Measurements from ENCODE around the gene PRKG2. TPM values are rescaled to one million over a fixed set of nuclear protein-coding genes. Genes with fewer than 3 reads are reported as not detected.

PRKG2 gene
- total RNA-seq, 3 donors from 2014 or later = 1.2 to 3.5 (median 1.3) TPM

DNA sequence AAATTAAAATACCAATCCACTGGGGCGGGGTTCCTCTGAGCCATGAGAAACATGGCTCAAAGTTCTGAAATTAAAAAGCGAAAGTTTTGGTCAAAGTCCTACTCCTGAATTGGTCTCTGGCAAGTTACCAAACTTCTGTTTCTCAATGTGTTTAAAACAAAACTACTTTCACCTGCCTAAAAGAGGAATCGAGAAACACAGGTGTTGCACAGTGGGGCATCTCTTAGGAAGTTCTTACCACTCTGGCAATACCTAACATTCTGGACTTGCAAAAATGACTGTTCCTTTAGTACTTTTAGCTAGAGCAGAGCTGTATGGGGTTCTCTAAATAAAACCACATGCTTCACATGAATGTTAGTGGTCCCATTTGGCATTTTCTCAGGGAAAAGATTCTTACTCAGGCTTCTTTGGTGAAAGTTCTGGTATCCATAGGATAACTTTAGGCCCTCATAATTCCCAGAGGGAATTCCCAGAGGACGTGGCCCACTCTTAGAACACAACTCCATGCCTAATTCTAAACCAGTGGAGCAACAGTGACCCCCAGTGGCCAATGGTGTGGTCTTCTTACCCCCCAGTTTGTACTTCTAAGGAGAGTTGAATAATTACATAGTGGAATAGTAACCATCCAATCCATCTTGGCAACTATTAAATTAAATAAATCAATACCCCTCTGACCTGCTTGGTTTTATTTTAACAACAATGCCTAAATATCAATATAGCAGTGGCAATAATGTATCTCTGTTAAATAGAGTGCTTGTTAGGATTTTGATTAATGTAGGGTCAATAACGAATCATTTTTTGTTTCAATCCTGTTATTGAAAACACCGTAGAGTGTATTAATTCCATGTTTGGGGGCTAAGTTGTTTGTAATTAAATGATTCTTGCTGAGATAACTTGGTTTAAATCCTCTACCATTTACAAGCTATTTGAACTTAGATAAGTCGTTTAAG is 162.6 kb downstream of the PRKG2 start:
- Histone ChIP-seq H3K4me1 (no peaks in the 10 kb centered on the region), H3K27me3 (no peaks in the 10 kb centered on the region), H3K4me3 (no peak overlapping the region), H3K36me3 (no peaks in the 10 kb centered on the region), H3K27ac (no peak overlapping the region), H3K9me3 (no peaks in the 10 kb centered on the region)
- no peak for DNase-seq (ENCODE audit: low spot score in 2 of 2)
- intact Hi-C loops (cut with DNase I; ENCODE audit: low total_unique reads) = no loop called here
- TF ChIP-seq POLR2A (IDR thresholded peaks at IDR 0.05) = no peak
- no peak for TF ChIP-seq POLR2AphosphoS5 (IDR thresholded peaks at IDR 0.05)
- TF ChIP-seq, protein P1, sequence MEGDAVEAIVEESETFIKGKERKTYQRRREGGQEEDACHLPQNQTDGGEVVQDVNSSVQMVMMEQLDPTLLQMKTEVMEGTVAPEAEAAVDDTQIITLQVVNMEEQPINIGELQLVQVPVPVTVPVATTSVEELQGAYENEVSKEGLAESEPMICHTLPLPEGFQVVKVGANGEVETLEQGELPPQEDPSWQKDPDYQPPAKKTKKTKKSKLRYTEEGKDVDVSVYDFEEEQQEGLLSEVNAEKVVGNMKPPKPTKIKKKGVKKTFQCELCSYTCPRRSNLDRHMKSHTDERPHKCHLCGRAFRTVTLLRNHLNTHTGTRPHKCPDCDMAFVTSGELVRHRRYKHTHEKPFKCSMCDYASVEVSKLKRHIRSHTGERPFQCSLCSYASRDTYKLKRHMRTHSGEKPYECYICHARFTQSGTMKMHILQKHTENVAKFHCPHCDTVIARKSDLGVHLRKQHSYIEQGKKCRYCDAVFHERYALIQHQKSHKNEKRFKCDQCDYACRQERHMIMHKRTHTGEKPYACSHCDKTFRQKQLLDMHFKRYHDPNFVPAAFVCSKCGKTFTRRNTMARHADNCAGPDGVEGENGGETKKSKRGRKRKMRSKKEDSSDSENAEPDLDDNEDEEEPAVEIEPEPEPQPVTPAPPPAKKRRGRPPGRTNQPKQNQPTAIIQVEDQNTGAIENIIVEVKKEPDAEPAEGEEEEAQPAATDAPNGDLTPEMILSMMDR (IDR thresholded peaks at IDR 0.05) = peak; percentile 31 to 46 (median 31)

DNA sequence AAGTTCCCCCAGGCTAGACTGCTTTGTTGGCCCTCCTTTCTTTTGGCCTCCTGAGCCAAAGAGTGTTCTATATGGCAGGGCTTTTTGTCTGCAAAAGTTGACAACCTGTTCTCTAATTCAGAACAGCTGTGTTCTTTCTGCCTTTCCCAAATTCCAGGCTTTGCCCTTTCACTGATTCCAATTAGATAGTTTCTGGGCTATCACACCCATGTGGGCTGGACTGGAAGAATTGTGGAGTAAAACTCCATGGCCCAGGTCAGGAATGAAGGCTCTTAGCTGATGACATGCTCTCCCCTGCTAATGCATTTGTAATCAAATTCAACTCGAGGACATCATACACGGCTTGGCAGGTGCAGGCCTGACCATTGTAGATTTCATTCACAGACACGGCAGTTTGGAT is 165.1 kb downstream of the PRKG2 start:
- TF ChIP-seq, protein P1 (IDR thresholded peaks at IDR 0.05) = no peak
- TF ChIP-seq POLR2AphosphoS5 (IDR thresholded peaks at IDR 0.05) = no peak
- TF ChIP-seq POLR2A (IDR thresholded peaks at IDR 0.05) = no peak
- no peak for DNase-seq (ENCODE audit: low spot score in 2 of 2)
- H3K27ac ChIP-seq = no peak overlapping the region
- H3K27me3 ChIP-seq = no peaks in the 10 kb centered on the region
- H3K4me3 ChIP-seq = no peak overlapping the region
- no peaks in the 10 kb centered on the region for H3K4me1 ChIP-seq
- H3K36me3 ChIP-seq = no peaks in the 10 kb centered on the region
- no peaks in the 10 kb centered on the region for H3K9me3 ChIP-seq
- intact Hi-C loops (cut with DNase I; ENCODE audit: low total_unique reads) = no loop called here

DNA sequence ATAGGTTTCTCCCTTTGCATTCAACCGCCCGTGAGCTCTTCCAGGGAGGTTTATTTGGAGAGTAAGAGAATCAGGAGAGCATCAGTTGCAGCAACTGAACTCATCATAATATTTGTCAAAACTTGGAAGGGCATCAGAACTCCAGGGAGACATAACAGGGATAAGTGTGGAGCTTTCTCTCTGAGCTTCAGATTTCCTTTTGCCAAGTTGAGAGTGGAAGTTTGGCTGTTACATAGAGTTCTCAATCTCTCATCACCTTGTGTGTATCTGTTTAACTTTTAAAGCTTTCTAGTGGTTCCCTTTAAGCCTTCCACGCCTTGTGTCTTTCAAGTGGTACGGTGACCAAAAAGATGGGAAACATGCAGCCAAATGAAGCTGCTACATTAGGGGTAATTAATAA is 165.7 kb downstream of the PRKG2 start:
- no peak for DNase-seq (ENCODE audit: low spot score in 2 of 2)
- TF ChIP-seq, protein P1 (IDR thresholded peaks at IDR 0.05) = no peak
- no peak for TF ChIP-seq POLR2AphosphoS5 (IDR thresholded peaks at IDR 0.05)
- TF ChIP-seq POLR2A (IDR thresholded peaks at IDR 0.05) = no peak
- Histone ChIP-seq H3K4me3 (no peak overlapping the region), H3K27me3 (no peaks in the 10 kb centered on the region), H3K36me3 (no peaks in the 10 kb centered on the region), H3K9me3 (no peaks in the 10 kb centered on the region), H3K27ac (no peak overlapping the region), H3K4me1 (no peaks in the 10 kb centered on the region)
- intact Hi-C loops (cut with DNase I; ENCODE audit: low total_unique reads) = no loop called here

DNA sequence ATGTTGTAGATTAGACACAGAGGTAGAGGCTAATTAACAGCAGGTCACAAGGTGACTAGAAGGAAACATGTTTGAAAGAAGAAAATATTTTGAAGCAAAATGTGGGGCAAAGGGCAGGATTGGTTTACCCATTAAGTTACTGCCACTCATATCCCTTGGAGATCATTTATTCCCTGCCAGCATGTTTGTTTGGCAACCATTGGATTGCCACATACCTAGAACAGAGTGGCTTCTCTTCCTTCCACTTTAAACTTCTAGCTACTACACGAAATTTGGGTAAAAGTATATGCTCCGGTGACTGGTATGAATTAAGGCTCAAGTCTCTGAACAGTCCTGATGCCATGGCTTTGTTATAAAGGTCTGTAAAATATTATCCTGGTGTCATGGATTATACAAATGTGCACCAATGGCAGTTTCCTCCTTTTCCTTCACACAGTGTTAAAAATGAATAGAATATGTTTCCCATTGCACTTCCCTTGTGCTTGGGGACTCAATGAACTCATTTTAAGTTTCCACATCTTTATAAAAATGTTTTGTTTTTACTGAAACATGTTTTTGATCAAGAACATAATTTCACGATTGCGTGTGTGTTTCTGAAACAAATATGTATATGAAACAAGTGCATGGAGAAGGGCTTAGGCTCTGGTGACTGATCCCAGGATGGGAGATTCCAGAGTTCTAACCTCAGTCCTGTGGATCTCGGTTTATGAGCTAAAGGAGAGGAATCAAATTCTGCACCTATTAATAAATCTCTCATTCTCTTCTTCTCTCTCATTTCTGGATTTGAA is 172.2 kb downstream of the PRKG2 start:
- H3K4me1 ChIP-seq = no peaks in the 10 kb centered on the region
- H3K9me3 ChIP-seq = no peaks in the 10 kb centered on the region
- DNase-seq (ENCODE audit: low spot score in 2 of 2) = no peak
- H3K36me3 ChIP-seq = no peaks in the 10 kb centered on the region
- intact Hi-C loops (cut with DNase I; ENCODE audit: low total_unique reads) = no loop called here
- TF ChIP-seq POLR2AphosphoS5 (IDR thresholded peaks at IDR 0.05) (no peak), POLR2A (IDR thresholded peaks at IDR 0.05) (no peak)
- TF ChIP-seq, protein P1 (IDR thresholded peaks at IDR 0.05) = no peak
- H3K27me3 ChIP-seq = no peaks in the 10 kb centered on the region
- H3K27ac ChIP-seq = no peak overlapping the region
- no peak overlapping the region for H3K4me3 ChIP-seq
